OCI-LY3 (cell line): ENCODE measurements around the gene IGSF5.

Experiments
- CTCF ChIP-seq: fragments of 200-600, 300-600 bp; sonication (generic); IDR thresholded peaks from 2 replicates; pipeline ENCODE4 v1.5.1; 2014; ENCODE audit warnings: antibody characterized with exemption, low read length, low read depth
- EZH2phosphoT487 ChIP-seq: fragments of 200-600 bp; shearing (Covaris generic); IDR thresholded peaks from 2 replicates; pipeline ENCODE4 v1.6.1; 2018; ENCODE audit warnings: antibody characterized with exemption, mixed run types, low read depth

- no peak for TF ChIP-seq CTCF
- TF ChIP-seq EZH2phosphoT487, result no peak
Measured at GRCh38 chr21:39712273-39712672, 32.7 kb upstream of the IGSF5 start.
